Endothelial cell of umbilical vein (primary cell): Measurements from ENCODE around the gene TRIM29. TPM values are rescaled to one million over a fixed set of nuclear protein-coding genes. Genes with fewer than 3 reads are reported as not detected.

Experiments
- BruUV-seq: library from RNA; stranded (reverse); fragments of 400-500 nt; replicated peaks from 2 replicates; lab custom pipeline; 2021; lab: Mats Ljungman, UMichigan
- CTCF ChIA-PET: fragments of 300-600, 350-600 bp; sonication (Branson Sonifier 250); formaldehyde crosslinking; loops from one replicate; lab custom pipeline; 2021; ENCODE audit warnings: antibody characterized with exemption, inconsistent platforms; lab: Charles Lee
- POLR2A ChIA-PET: fragments of 300-600, 350-600 bp; sonication (Branson Sonifier 250); formaldehyde crosslinking; loops from one replicate; lab custom pipeline; 2021; ENCODE audit warnings: antibody characterized with exemption, inconsistent platforms; lab: Charles Lee
- DNase-seq: peaks from one replicate; pipeline ENCODE4 v3.0.0-alpha.2; 2011; ENCODE audit warnings: low read depth, low spot score
- FAIRE-seq: peaks from 2 replicates; lab custom pipeline; 2011; peaks lifted over from hg19 to GRCh38; lab: Jason Lieb, UNC
- H2AFZ ChIP-seq: 2 replicates; pipeline ENCODE4 v1.6.0; 2012; ENCODE audit warnings: low read depth, low read length, control low read depth, inconsistent platforms
- H3K27ac ChIP-seq: 2 replicates; pipeline ENCODE4 v1.5.1; 2011; ENCODE audit warnings: low read depth, mild to moderate bottlenecking, control low read depth, low read length, moderate library complexity; ENCODE audit not compliant: insufficient read depth
- H3K27me3 ChIP-seq, 2 experiments: 2 replicates each; pipeline versions ENCODE4 v1.6.0 to v1.6.1; 2011; ENCODE audit warnings: low read length in 2 of 2, mixed read lengths in 1 of 2; ENCODE audit not compliant: control insufficient read depth in 2 of 2, insufficient read depth in 2 of 2
- H3K36me3 ChIP-seq, 2 experiments: 2 replicates in 1 of 2; 3 replicates in 1 of 2; pipeline ENCODE4 v1.5.1; 2011; ENCODE audit warnings: low read length in 2 of 2, mild to moderate bottlenecking in 1 of 2, moderate library complexity in 1 of 2; ENCODE audit not compliant: control insufficient read depth in 2 of 2, insufficient read depth in 2 of 2; ENCODE audit errors: extremely low read depth in 1 of 2
- H3K4me1 ChIP-seq: 3 replicates; pipeline ENCODE4 v1.5.1; 2011; ENCODE audit warnings: mild to moderate bottlenecking, low read length; ENCODE audit not compliant: control insufficient read depth, insufficient read depth; ENCODE audit errors: extremely low read depth
- H3K4me2 ChIP-seq: 2 replicates; pipeline ENCODE4 v1.6.1; 2011; ENCODE audit warnings: low read length, control low read depth, mixed read lengths; ENCODE audit not compliant: insufficient read depth
- H3K4me3 ChIP-seq, 3 experiments: fragments of 200-600 bp in 1 of 3; sonication (generic), shearing (Covaris generic) in 1 of 3; replicated peaks in 1 of 3; 2 replicates each; pipeline ENCODE4 v1.5.1; 2011 to 2016; ENCODE audit warnings: control low read depth in 3 of 3, low read length in 3 of 3, mild to moderate bottlenecking in 2 of 3, inconsistent platforms in 1 of 3, low read depth in 1 of 3, moderate library complexity in 1 of 3; ENCODE audit not compliant: insufficient read depth in 1 of 3
- H3K79me2 ChIP-seq: 2 replicates; pipeline ENCODE4 v1.6.0; 2012; ENCODE audit warnings: low read length, inconsistent platforms; ENCODE audit not compliant: control insufficient read depth, insufficient read depth
- H3K9ac ChIP-seq: replicated peaks from 2 replicates; pipeline ENCODE3; 2011; ENCODE audit warnings: low read length, control low read depth; ENCODE audit not compliant: insufficient read depth; ENCODE audit errors: extremely low read depth
- H3K9me1 ChIP-seq: replicated peaks from 3 replicates; pipeline ENCODE4 v1.6.0; 2011; ENCODE audit warnings: mild to moderate bottlenecking, low read length; ENCODE audit not compliant: control insufficient read depth, insufficient read depth; ENCODE audit errors: extremely low read depth
- H3K9me3 ChIP-seq: replicated peaks from 2 replicates; pipeline ENCODE4 v1.5.1; 2012; ENCODE audit warnings: low read length, inconsistent platforms; ENCODE audit not compliant: control insufficient read depth, insufficient read depth
- H4K20me1 ChIP-seq: replicated peaks from 2 replicates; pipeline ENCODE3; 2011; ENCODE audit warnings: mild to moderate bottlenecking, low read length; ENCODE audit not compliant: control insufficient read depth, insufficient read depth; ENCODE audit errors: extremely low read depth
- CTCF ChIP-seq, 2 donors: IDR thresholded peaks; 1 replicate in 1 of 2; 2 replicates in 1 of 2; pipeline ENCODE4 v1.5.1; 2011; ENCODE audit warnings: low read length in 2 of 2, mild to moderate bottlenecking in 2 of 2, moderate library complexity in 2 of 2, control low read depth in 1 of 2, inconsistent platforms in 1 of 2, low read depth in 1 of 2; ENCODE audit not compliant: insufficient read depth in 1 of 2; ENCODE audit errors: extremely low read depth in 1 of 2
- EZH2 ChIP-seq: IDR thresholded peaks from 2 replicates; pipeline ENCODE4 v1.6.1; 2012; ENCODE audit warnings: borderline replicate concordance, low read depth, mild to moderate bottlenecking, moderate library complexity, low read length, inconsistent platforms; ENCODE audit not compliant: severe bottlenecking
- FOS ChIP-seq: IDR thresholded peaks from 2 replicates; pipeline ENCODE4 v1.6.1; 2011; ENCODE audit warnings: mild to moderate bottlenecking, low read length, moderate library complexity, borderline replicate concordance; ENCODE audit not compliant: insufficient read depth
- GATA2 ChIP-seq: IDR thresholded peaks from 2 replicates; pipeline ENCODE4 v1.7.0; 2011; ENCODE audit warnings: low read depth, mild to moderate bottlenecking, moderate library complexity, mixed read lengths, low read length; ENCODE audit not compliant: insufficient read length, insufficient read depth
- JUN ChIP-seq: IDR thresholded peaks from 2 replicates; pipeline ENCODE4 v1.6.1; 2011; ENCODE audit warnings: borderline replicate concordance, low read depth; ENCODE audit not compliant: insufficient read length, insufficient read depth
- MYC ChIP-seq: IDR thresholded peaks from one replicate; pipeline ENCODE4 v1.6.1; 2011; ENCODE audit warnings: mild to moderate bottlenecking, low read depth, low read length
- POLR2A ChIP-seq: IDR thresholded peaks from 2 replicates; pipeline ENCODE4 v1.6.1; 2012; ENCODE audit warnings: low read depth, mild to moderate bottlenecking, control low read depth, low read length
- POLR2AphosphoS5 ChIP-seq: IDR thresholded peaks from 2 replicates; pipeline ENCODE4 v1.6.1; 2012; ENCODE audit warnings: low read depth, mild to moderate bottlenecking, control low read depth, low read length, moderate library complexity; ENCODE audit not compliant: insufficient read depth
- dilution Hi-C: fragments of 300-500 bp; cut with MboI; formaldehyde crosslinking; loops from one replicate; pipeline ENCODE4 v1.15.0; 2019; ENCODE audit warnings: low sequenced_read_pairs; ENCODE audit not compliant: extremely low pct_ligation_motif_present
- intact Hi-C: fragments of 100-400 bp; cut with micrococcal nuclease; formaldehyde crosslinking; loops from one replicate; pipeline ENCODE4 v1.10.0; 2022
- polyA plus RNA-seq, 4 experiments: library from polyadenylated mRNA; depleted of rRNA in 3 of 4; stranded (reverse) in 3 of 4; unstranded in 1 of 4; fragments of >200 nt; gene quantifications; 2 replicates each; pipeline versions ENCODE4 v1.2.1 to v1.2.3, GENCODE V29; 2011 to 2012; ENCODE audit warnings: missing spikeins in 1 of 4
- total RNA-seq: library from RNA; stranded (reverse); gene quantifications from 2 replicates; pipeline ENCODE4 v1.2.3, GENCODE V29; 2021
- TF ChIP-seq, protein P1 (sequence below): IDR thresholded peaks from 2 replicates; pipeline ENCODE4 v1.6.1; 2011; ENCODE audit not compliant: insufficient read depth, insufficient read length

TRIM29 gene
- total and polyA plus RNA-seq, 2 donors (not counting 3 experiments of a cell fraction or from before 2014, with no cell fraction given), result not detected

DNA sequence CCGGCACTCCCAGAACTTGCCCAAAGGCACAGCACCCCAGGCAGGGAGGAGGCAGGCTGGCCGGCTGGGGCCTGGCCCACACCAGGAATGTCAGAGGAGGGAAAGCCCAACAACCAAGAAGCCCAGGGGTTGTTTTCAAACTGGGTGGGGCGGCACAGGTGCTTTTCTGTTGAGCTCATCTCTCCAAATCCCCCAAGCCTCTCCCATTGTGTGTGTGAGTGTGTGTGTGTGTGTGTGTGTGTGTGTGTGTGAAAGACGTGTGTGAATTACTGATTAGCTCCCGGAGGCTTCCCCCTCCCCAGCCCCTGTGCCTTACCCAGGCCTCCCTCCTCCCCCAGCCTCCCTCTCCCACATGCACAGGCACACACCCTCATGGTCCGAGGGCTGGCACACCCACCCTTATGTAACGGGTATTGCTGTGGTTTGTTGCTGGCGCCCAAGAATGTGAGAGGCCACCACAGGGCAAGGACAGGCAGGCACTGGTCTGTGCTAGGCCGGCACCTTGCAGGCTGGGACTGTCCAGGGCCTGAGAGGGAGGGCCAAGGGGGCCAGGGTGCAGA lies 15.9 kb downstream of the TRIM29 start:
- Histone ChIP-seq H3K27ac (no peak overlapping the region), H3K9ac (no peak overlapping the region), H3K9me1 (no peaks in the 10 kb centered on the region), H3K4me1 (no peaks in the 10 kb centered on the region), H3K4me2 (no peak overlapping the region), H3K9me3 (no peaks in the 10 kb centered on the region), H4K20me1 (no peaks in the 10 kb centered on the region), H3K36me3 (no peaks in the 10 kb centered on the region), H3K27me3 (no peaks in the 10 kb centered on the region), H3K79me2 (no peaks in the 10 kb centered on the region), H3K4me3 (no peak overlapping the region), H2AFZ (no peak overlapping the region)
- BruUV-seq, result no TSS peak
- POLR2A ChIA-PET, result no interaction called here
- FAIRE-seq, result no peak
- intact Hi-C loops, result no loop called here
- TF ChIP-seq FOS (no peak), EZH2 (no peak), POLR2AphosphoS5 (no peak), MYC (no peak), JUN (no peak), GATA2 (no peak), POLR2A (no peak), CTCF (IDR thresholded peaks at IDR 0.05; ENCODE audit: extremely low read depth in 1 of 2, insufficient read depth in 1 of 2, low read depth in 1 of 2, low read length in 2 of 2) (no peak)
- TF ChIP-seq, protein P1, sequence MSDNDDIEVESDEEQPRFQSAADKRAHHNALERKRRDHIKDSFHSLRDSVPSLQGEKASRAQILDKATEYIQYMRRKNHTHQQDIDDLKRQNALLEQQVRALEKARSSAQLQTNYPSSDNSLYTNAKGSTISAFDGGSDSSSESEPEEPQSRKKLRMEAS, result no peak
- CTCF ChIA-PET, result interaction anchor here (1.2 kb wide), 1 partner anchor 178 kb away, joined by 3 read pairs; no protein-coding TSS in a partner anchor
- dilution Hi-C loops, result no loop called here
- DNase-seq, result no peak
